Measurements from ENCODE around the gene TSEN54. TPM values are rescaled to one million over a fixed set of nuclear protein-coding genes. Genes with fewer than 3 reads are reported as not detected.

Gene TSEN54
- total and polyA plus RNA-seq, 12 donors, result 17.9 to 67.8 (median 26.4) TPM

- Histone ChIP-seq H3K9me3 (replicated peaks in 1 of 3) (no peaks in the 10 kb centered on the region), H3K36me3 (replicated peaks in 1 of 2) (peaks cover 0 to 71% of the 10 kb centered on the region in 2 donors), H3K27me3 (no peaks in the 10 kb centered on the region), H3K4me1 (replicated peaks in 1 of 2) (peaks cover 8 to 26% of the 10 kb centered on the region in 2 donors), H3K27ac (no peak overlapping the region), H3K4me3 (no peak overlapping the region)
- no peak for DNase-seq
- 86 to 93% (median 90%) methylated on average over 8 to 25 of the region's 25 CpGs for WGBS, 4 donors
- TF ChIP-seq POLR2A (IDR thresholded peaks at IDR 0.05), result no peak
- no peak for TF ChIP-seq CTCF (IDR thresholded peaks at IDR 0.05)
- intact Hi-C loops (cut with DNase I), result no loop called here
These were observed 13.5 kb upstream of the TSEN54 start for GRCh38 chr17:75502721-75503329.

- Histone ChIP-seq H3K36me3 (replicated peaks in 1 of 2) (peaks cover 0 to 64% of the 10 kb centered on the region in 2 donors), H3K27ac (no peak overlapping the region), H3K27me3 (no peaks in the 10 kb centered on the region), H3K9me3 (replicated peaks in 1 of 3) (no peaks in the 10 kb centered on the region), H3K4me1 (replicated peaks in 1 of 2) (peaks cover 8 to 26% of the 10 kb centered on the region in 2 donors), H3K4me3 (no peak overlapping the region)
- no peak for TF ChIP-seq POLR2A (IDR thresholded peaks at IDR 0.05)
- TF ChIP-seq CTCF (IDR thresholded peaks at IDR 0.05), result no peak
- intact Hi-C loops (cut with DNase I), result no loop called here
- 86 to 89% (median 87%) methylated on average over 12 to 23 of the region's 23 CpGs; no CpG with 5 or more reads in 1 of the 4 donors for WGBS, 4 donors
- DNase-seq, result peak in 1 of 7 donors; percentile 51
These were observed 12.9 kb upstream of the TSEN54 start for GRCh38 chr17:75503337-75503950.

- intact Hi-C loops (cut with DNase I), result no loop called here
- peaks cover 0 to 63% of the 10 kb centered on the region in 2 donors for H3K36me3 ChIP-seq (replicated peaks in 1 of 2)
- TF ChIP-seq POLR2A (IDR thresholded peaks at IDR 0.05), result no peak
- TF ChIP-seq CTCF (IDR thresholded peaks at IDR 0.05), result no peak
- peaks cover 8 to 22% of the 10 kb centered on the region in 2 donors for H3K4me1 ChIP-seq (replicated peaks in 1 of 2)
- H3K27me3 ChIP-seq, result no peaks in the 10 kb centered on the region
- 62 to 100% (median 83%) methylated on average over 2 to 13 of the region's 13 CpGs for WGBS, 4 donors
- H3K9me3 ChIP-seq (replicated peaks in 1 of 3), result no peaks in the 10 kb centered on the region
- DNase-seq, result no peak
- no peak overlapping the region for H3K4me3 ChIP-seq
- H3K27ac ChIP-seq, result peak overlapping the region in 1 of 5 donors; percentile 35
These were observed 12.4 kb upstream of the TSEN54 start for GRCh38 chr17:75503976-75504346.

- H3K4me1 ChIP-seq (replicated peaks in 1 of 2), result peaks cover 2 to 22% of the 10 kb centered on the region in 2 donors
- peak overlapping the region in 1 of 5 donors; percentile 35 for H3K27ac ChIP-seq
- H3K9me3 ChIP-seq (replicated peaks in 1 of 3), result no peaks in the 10 kb centered on the region
- WGBS, 4 donors, result 69 to 79% (median 74%) methylated on average over 10 to 32 of the region's 32 CpGs
- intact Hi-C loops (cut with DNase I), result no loop called here
- TF ChIP-seq POLR2A (IDR thresholded peaks at IDR 0.05) (no peak), CTCF (IDR thresholded peaks at IDR 0.05) (peak; percentile 30 to 70 (median 48))
- no peak overlapping the region for H3K4me3 ChIP-seq
- peaks cover 0 to 68% of the 10 kb centered on the region in 2 donors for H3K36me3 ChIP-seq (replicated peaks in 1 of 2)
- peak in 3 of 7 donors; percentile 56 to 59 (median 59) for DNase-seq
- no peaks in the 10 kb centered on the region for H3K27me3 ChIP-seq
These were observed 11.8 kb upstream of the TSEN54 start for GRCh38 chr17:75504347-75505151.
